Esophagus mucosa (tissue), 1 donor: Measurements from ENCODE around the gene PUS10. TPM values are rescaled to one million over a fixed set of nuclear protein-coding genes. Genes with fewer than 3 reads are reported as not detected.
"Not testable (repeated sequence)": the region's sequence is repeated elsewhere in the genome, so short reads cannot be mapped to it uniquely, and the experiment has no call there.

Experiments used
- ATAC-seq: fragments of 200-7000 bp; cut with Tn5 transposase; one replicate; pipeline ENCODE4 v1.9.1; 2020
- total RNA-seq: library from RNA; stranded (reverse); gene quantifications from one replicate; pipeline ENCODE4 v1.2.4, GENCODE V29; 2023
- donor health status: DM: yes; HTN: yes; CAD: no.

The PUS10 gene
- 3.4 TPM for total RNA-seq

GRCh38 chr2:61017556-61018317 is at the start of gene PUS10, which contains the start of gene PEX13:
TSS of gene PUS10 (minus strand) at chr2:61018255. CDS start at chr2:61011890, 6,365 bp downstream.
TSS of gene PEX13 (plus strand) at chr2:61017720. CDS start at chr2:61017760, 40 bp downstream.
- ATAC-seq, result peak; percentile 83

- ATAC-seq, result peak; percentile 99
These were observed 48.0 kb upstream of the PUS10 start, which contains the start of gene SANBR for GRCh38 chr2:61065714-61066709. TSS of gene SANBR (plus strand) at chr2:61065871. CDS start at chr2:61070351, 4,480 bp downstream.

- ATAC-seq, result no peak
These were observed 41.3 kb upstream of the PUS10 start for GRCh38 chr2:61059382-61059781.

GRCh38 chr2:61057562-61057961 is 39.5 kb upstream of the PUS10 start:
- ATAC-seq, result no peak

GRCh38 chr2:61055557-61055956 is 37.5 kb upstream of the PUS10 start:
- ATAC-seq, result no peak

- peak; percentile 60 for ATAC-seq
These were observed 27.9 kb upstream of the PUS10 start for GRCh38 chr2:61045999-61046398.

- no peak for ATAC-seq
These were observed 27.2 kb upstream of the PUS10 start for GRCh38 chr2:61045226-61045625.

GRCh38 chr2:61044636-61045035 is 26.6 kb upstream of the PUS10 start:
- ATAC-seq, result no peak

- ATAC-seq, result no peak
These were observed 24.8 kb upstream of the PUS10 start for GRCh38 chr2:61042807-61043206.

- ATAC-seq, result not testable (repeated sequence)
These were observed 18.6 kb upstream of the PUS10 start for GRCh38 chr2:61036643-61037042.

- ATAC-seq, result not testable (repeated sequence)
These were observed 16.5 kb upstream of the PUS10 start for GRCh38 chr2:61034592-61034991.

- ATAC-seq, result no peak
These were observed 11.5 kb upstream of the PUS10 start for GRCh38 chr2:61029533-61029932.

- no peak for ATAC-seq
These were observed 5.6 kb upstream of the PUS10 start for GRCh38 chr2:61023670-61024069.

- ATAC-seq, result no peak
These were observed 3.2 kb upstream of the PUS10 start for GRCh38 chr2:61021228-61021660.

GRCh38 chr2:61018798-61019197 is 743 bp upstream of the PUS10 start:
- ATAC-seq, result no peak

- no peak for ATAC-seq
These were observed 282 bp upstream of the PUS10 start for GRCh38 chr2:61018318-61018755.

GRCh38 chr2:61017003-61017555 is 976 bp downstream of the PUS10 start:
- peak; percentile 91 for ATAC-seq

- ATAC-seq, result no peak
These were observed 1.6 kb downstream of the PUS10 start for GRCh38 chr2:61016392-61017002.

- ATAC-seq, result peak; percentile 41
These were observed 2.1 kb downstream of the PUS10 start for GRCh38 chr2:61015976-61016375.

GRCh38 chr2:61014763-61015162 is 3.3 kb downstream of the PUS10 start:
- peak; percentile 49 for ATAC-seq

GRCh38 chr2:61013382-61013781 is 4.7 kb downstream of the PUS10 start:
- no peak for ATAC-seq

- ATAC-seq, result not testable (repeated sequence)
These were observed 5.8 kb downstream of the PUS10 start for GRCh38 chr2:61012303-61012702.
